Hepatocyte (in vitro differentiated cells): ENCODE results near the gene TTLL5. TPM values are rescaled to one million over a fixed set of nuclear protein-coding genes. Genes with fewer than 3 reads are reported as not detected.

Source experiments
- DNase-seq: peaks from one replicate; pipeline ENCODE4 v3.0.0-alpha.2; 2016; ENCODE audit warnings: low spot score
- H2AFZ ChIP-seq: fragments of 200-600 bp; sonication (generic); 2 replicates; pipeline ENCODE4 v1.6.0; 2016; ENCODE audit warnings: antibody characterized with exemption, mild to moderate bottlenecking
- H3K27ac ChIP-seq: fragments of 200-600 bp; sonication (generic); 2 replicates; pipeline ENCODE4 v1.5.1; 2016; ENCODE audit warnings: mild to moderate bottlenecking
- H3K27me3 ChIP-seq: fragments of 200-600 bp; sonication (generic); 2 replicates; pipeline ENCODE4 v1.6.1; 2016
- H3K36me3 ChIP-seq: fragments of 200-600 bp; sonication (generic); replicated peaks from 2 replicates; pipeline ENCODE4 v1.5.1; 2016; ENCODE audit warnings: low read depth; ENCODE audit not compliant: insufficient read depth
- H3K4me1 ChIP-seq: fragments of 200-600 bp; sonication (generic); 2 replicates; pipeline ENCODE4 v1.5.1; 2016; ENCODE audit warnings: mild to moderate bottlenecking, moderate library complexity; ENCODE audit not compliant: insufficient read depth
- H3K4me2 ChIP-seq: fragments of 200-600 bp; sonication (generic); 2 replicates; pipeline ENCODE4 v1.6.0; 2016
- H3K4me3 ChIP-seq: fragments of 200-600 bp; sonication (generic); 2 replicates; pipeline ENCODE4 v1.5.1; 2016; ENCODE audit warnings: mild to moderate bottlenecking
- H3K79me2 ChIP-seq: fragments of 200-600 bp; sonication (generic); 2 replicates; pipeline ENCODE4 v1.6.0; 2017; ENCODE audit warnings: mild to moderate bottlenecking
- H3K9me2 ChIP-seq: fragments of 200-600 bp; sonication (generic); replicated peaks from 2 replicates; pipeline ENCODE4 v1.6.0; 2017; ENCODE audit warnings: mild to moderate bottlenecking; ENCODE audit not compliant: insufficient read depth
- H3K9me3 ChIP-seq: fragments of 200-600 bp; sonication (generic); 2 replicates; pipeline ENCODE4 v1.5.1; 2016; ENCODE audit warnings: low read depth, mild to moderate bottlenecking
- H4K20me1 ChIP-seq: fragments of 200-600 bp; sonication (generic); 2 replicates; pipeline ENCODE4 v1.6.0; 2016; ENCODE audit warnings: mild to moderate bottlenecking; ENCODE audit not compliant: insufficient read depth, poor library complexity, severe bottlenecking
- EZH2 ChIP-seq: fragments of 200-600 bp; sonication (generic); IDR thresholded peaks from 2 replicates; pipeline ENCODE4 v1.6.1; 2016; ENCODE audit warnings: antibody characterized with exemption, mild to moderate bottlenecking, borderline replicate concordance
- EZH2phosphoT487 ChIP-seq: fragments of 200-600 bp; sonication (generic); IDR thresholded peaks from one replicate; pipeline ENCODE4 v1.6.1; 2018; ENCODE audit warnings: antibody characterized with exemption, mild to moderate bottlenecking, low read depth, moderate library complexity; ENCODE audit not compliant: unreplicated experiment, severe bottlenecking
- WGBS: methylation state at CpG from one replicate; pipeline ENCODE4 v1.1.6; 2016; ENCODE audit warnings: low lambda C conversion rate; ENCODE audit errors: missing lambda C conversion rate; 5-methylcytosine and 5-hydroxymethylcytosine counted together
- polyA plus RNA-seq: library from polyadenylated mRNA; unstranded; fragments of >200 nt; fragmentation: Nextera tagmentation; extraction: Ambion mirVana; gene quantifications from 2 replicates; pipeline ENCODE4 v1.2.1, GENCODE V29; 2016
- total RNA-seq: library from RNA; depleted of rRNA; stranded (reverse); fragments of >200 nt; gene quantifications from 2 replicates; pipeline ENCODE4 v1.2.3, GENCODE V29; 2014
- TF ChIP-seq, protein P1 (sequence below): fragments of 200-600 bp; sonication (generic); IDR thresholded peaks from 2 replicates; pipeline ENCODE4 v1.5.1; 2016; ENCODE audit warnings: antibody characterized with exemption, mild to moderate bottlenecking; ENCODE audit not compliant: poor library complexity

Gene TTLL5
- total and polyA plus RNA-seq, 2 experiments from 2014 or later: 8.9 to 11.1 TPM

- 53% methylated on average over 5 of the region's 5 CpGs for WGBS
Measured at GRCh38 chr14:75886636-75887348, 225.7 kb downstream of the TTLL5 start.

DNA sequence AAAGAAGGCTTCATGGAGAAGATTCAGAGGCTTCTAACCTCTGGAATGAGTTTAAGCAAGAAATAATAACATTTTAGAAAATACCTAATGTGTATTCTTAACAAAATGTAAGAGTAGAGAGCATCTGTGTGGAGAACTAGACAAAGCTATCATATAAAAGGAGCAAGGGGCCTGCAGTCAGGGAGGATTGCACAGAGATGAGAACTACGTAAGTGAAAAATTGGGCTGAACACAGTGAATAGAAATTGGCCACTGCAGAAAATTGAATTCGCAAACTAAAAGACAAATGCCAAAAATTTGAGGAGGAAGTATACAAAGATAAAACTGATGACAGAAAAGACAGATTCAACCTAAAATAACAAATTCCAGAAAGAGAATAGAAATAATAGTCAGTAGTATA is 227.9 kb downstream of the TTLL5 start:
- Histone ChIP-seq H2AFZ (no peak overlapping the region), H3K27ac (no peak overlapping the region), H3K79me2 (no peaks in the 10 kb centered on the region), H3K9me3 (no peaks in the 10 kb centered on the region), H3K9me2 (no peaks in the 10 kb centered on the region), H3K4me1 (peaks cover 3% of the 10 kb centered on the region), H3K4me2 (no peak overlapping the region), H3K36me3 (no peaks in the 10 kb centered on the region), H4K20me1 (no peaks in the 10 kb centered on the region), H3K27me3 (no peaks in the 10 kb centered on the region), H3K4me3 (no peak overlapping the region)
- DNase-seq: no peak
- TF ChIP-seq, protein P1, sequence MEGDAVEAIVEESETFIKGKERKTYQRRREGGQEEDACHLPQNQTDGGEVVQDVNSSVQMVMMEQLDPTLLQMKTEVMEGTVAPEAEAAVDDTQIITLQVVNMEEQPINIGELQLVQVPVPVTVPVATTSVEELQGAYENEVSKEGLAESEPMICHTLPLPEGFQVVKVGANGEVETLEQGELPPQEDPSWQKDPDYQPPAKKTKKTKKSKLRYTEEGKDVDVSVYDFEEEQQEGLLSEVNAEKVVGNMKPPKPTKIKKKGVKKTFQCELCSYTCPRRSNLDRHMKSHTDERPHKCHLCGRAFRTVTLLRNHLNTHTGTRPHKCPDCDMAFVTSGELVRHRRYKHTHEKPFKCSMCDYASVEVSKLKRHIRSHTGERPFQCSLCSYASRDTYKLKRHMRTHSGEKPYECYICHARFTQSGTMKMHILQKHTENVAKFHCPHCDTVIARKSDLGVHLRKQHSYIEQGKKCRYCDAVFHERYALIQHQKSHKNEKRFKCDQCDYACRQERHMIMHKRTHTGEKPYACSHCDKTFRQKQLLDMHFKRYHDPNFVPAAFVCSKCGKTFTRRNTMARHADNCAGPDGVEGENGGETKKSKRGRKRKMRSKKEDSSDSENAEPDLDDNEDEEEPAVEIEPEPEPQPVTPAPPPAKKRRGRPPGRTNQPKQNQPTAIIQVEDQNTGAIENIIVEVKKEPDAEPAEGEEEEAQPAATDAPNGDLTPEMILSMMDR: no peak
- no peak for TF ChIP-seq EZH2
- TF ChIP-seq EZH2phosphoT487: no peak
- 97% methylated on average over 2 of the region's 2 CpGs for WGBS

More at GRCh38 chr14:75886636-75887348, 225.7 kb downstream of the TTLL5 start:
- Histone ChIP-seq H3K79me2 (no peaks in the 10 kb centered on the region), H3K36me3 (no peaks in the 10 kb centered on the region), H3K4me1 (peaks cover 6% of the 10 kb centered on the region), H3K27ac (peak overlapping the region; percentile 55), H3K4me3 (no peak overlapping the region), H2AFZ (no peak overlapping the region), H3K27me3 (no peaks in the 10 kb centered on the region), H3K9me3 (no peaks in the 10 kb centered on the region), H3K4me2 (peak overlapping the region; percentile 7), H4K20me1 (no peaks in the 10 kb centered on the region), H3K9me2 (no peaks in the 10 kb centered on the region)
- TF ChIP-seq EZH2 (no peak), EZH2phosphoT487 (no peak)
- TF ChIP-seq, protein P1: no peak
- DNase-seq: no peak

- Histone ChIP-seq H3K79me2 (no peaks in the 10 kb centered on the region), H3K4me2 (no peak overlapping the region), H3K27ac (no peak overlapping the region), H3K9me3 (no peaks in the 10 kb centered on the region), H3K9me2 (no peaks in the 10 kb centered on the region), H3K27me3 (no peaks in the 10 kb centered on the region), H4K20me1 (no peaks in the 10 kb centered on the region), H3K4me3 (no peak overlapping the region), H2AFZ (no peak overlapping the region), H3K4me1 (no peaks in the 10 kb centered on the region), H3K36me3 (no peaks in the 10 kb centered on the region)
- no peak for TF ChIP-seq EZH2
- no peak for TF ChIP-seq EZH2phosphoT487
- TF ChIP-seq, protein P1: no peak
- DNase-seq: no peak
- WGBS: 98% methylated on average over 2 of the region's 2 CpGs
Measured at GRCh38 chr14:75896341-75896740, 235.3 kb downstream of the TTLL5 start.
